ENCODE results near the gene TOE1.
"Not testable (repeated sequence)": the region's sequence is repeated elsewhere in the genome, so short reads cannot be mapped to it uniquely, and the experiment has no call there.

TOE1 gene

GRCh38 chr1:45339789-45340558, at the start of gene TOE1, which contains the start of gene MUTYH:
Gene TOE1, plus strand, starts transcription at chr1:45340170. Its CDS starts 83 bp downstream, at chr1:45340253.
Gene MUTYH, minus strand, starts transcription at chr1:45340440. Its CDS starts 5,935 bp downstream, at chr1:45334505.
- peak; percentile 92 for DNase-seq

GRCh38 chr1:45291002-45291401, 49.0 kb upstream of the TOE1 start:
- not testable (repeated sequence) for DNase-seq

- no peak for DNase-seq
These were observed 48.3 kb upstream of the TOE1 start for GRCh38 chr1:45291716-45292115.

- DNase-seq: no peak
These were observed 42.2 kb upstream of the TOE1 start for GRCh38 chr1:45297666-45298356.

DNA sequence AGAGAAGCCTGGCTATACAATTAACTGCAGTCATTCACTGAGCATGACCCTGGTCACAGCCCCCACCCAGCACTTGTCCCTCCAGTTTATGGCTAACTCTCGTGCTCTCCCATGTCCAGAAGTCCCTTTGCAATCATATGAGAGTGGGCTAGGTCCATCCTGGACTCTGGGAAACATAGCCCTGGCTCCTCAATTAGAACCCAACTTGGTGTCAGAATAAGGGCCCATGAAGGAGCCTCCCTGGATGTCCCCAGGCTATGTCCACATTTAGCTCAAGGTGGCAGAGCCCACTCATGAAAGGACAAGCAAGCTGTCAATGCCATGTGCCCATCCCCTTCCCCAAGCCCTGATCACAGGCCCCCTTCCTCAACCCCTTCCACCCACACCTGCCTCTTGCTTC, 40.7 kb upstream of the TOE1 start:
- DNase-seq: no peak

DNA sequence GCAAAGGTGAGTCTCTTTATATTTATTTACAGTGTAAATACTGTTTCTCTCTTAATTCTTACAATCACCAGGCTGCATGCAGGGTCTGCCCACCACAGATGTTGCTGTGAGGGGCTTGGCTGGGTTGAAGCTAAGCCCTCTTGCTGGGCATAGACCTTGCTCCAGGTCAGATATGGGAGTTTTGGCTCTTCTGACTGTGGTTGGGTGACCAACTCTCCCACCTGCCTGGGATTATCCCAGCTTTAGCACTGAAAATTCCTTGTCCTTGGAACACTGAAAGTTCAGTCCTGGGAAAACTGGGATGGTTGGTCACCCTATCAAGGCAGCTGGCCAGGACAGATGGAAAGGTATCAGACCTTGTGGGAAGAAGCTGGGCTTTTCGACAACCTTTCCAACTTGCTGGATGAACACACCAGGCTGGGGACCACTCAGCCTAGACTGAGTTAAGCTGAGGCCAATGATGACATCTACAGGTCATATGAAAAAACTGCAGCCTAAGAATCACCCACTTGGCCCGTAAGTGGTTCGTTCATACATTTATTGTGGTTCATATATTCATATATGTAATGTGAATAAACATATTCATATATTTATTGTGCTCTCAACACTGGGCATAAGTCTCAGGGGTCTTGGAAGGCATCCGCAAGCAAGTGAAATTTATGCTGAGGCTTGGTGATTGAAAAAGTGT, 39.8 kb upstream of the TOE1 start:
- peak; percentile 56 for DNase-seq

DNA sequence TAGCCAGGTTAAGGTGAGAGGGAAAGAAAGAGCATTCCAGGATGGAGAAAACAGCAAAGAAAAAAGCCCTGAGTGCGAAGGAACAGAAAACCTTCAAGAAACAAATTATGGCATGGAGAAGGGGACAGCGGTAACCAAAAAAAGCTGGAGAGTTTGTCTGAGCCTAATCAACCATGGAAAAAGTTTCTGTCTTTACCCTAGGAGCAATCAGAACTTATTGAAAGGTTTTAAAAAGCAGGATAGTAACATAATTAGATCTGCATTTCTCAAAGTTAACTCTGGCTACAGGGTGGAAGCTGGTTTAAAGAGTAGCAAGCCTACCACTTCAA, 39.3 kb upstream of the TOE1 start:
- no peak for DNase-seq

DNA sequence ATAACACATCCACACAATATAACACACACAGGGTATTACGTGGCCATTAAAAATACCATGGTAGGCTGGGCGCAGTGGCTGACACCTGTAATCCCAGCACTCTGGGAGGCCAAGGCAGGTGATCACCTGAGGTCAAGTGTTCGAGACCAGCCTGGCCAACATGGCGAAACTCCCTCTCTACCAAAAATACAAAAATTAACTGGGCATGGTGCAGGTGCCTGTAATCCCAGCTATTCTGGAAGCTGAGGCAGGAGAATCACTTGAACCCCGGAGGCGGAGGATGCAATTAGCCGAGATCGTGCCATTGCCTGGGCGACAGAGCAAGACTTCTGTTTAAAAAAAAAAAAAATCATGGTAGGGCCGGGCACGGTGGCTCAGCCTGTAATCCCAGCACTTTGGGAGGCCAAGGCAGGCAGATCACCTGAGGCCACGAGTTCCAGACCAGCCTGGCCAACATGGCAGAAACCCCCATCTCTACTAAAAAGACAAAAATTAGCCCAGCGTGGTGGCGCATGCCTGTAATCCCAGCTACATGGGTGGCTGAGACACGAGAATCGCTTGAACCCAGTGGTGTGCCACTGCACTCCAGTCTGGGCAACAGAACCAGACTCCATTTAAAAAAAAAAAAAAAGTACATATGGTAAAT, 37.3 kb upstream of the TOE1 start:
- DNase-seq: no peak

DNA sequence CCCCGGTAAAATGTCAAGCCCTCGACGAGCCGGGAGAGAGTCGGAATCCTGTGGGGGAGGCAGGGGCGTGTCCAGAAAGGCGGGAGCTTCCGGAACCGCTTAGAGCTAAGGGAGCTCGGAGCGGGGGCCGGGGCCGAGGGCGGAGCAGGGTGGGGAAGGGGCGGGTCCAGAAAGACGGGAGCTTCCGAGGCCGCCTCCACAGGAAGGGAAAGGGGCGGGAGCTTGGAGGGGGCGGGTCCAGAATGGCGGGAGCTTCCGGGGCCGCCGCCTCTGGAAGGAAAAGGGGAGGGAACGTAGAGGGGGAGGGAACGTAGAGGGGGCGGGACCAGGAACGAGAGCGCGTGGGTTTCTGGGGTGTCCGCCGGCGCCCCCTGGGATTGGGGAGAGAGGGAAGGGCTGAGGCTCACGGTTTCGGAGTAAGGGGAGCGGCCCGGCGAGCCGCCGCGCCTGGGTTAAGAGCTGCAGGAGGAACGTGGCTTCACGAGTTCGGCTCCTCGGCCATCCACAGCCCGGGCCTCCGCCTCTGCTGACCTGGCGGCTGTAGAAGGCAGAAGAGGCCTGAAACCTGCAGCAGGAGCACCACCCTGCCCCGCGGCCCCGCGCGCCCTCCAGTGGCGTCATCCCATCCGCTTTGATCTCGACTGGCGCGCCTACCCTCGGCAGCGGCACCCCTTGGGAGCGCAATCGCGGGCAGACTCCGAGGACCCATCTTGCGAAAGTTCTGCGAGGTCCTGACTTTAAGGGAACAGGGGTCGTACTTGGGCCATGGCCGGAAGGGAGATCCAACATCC, 36.3 kb upstream of the TOE1 start:
- DNase-seq: peak; percentile 97

GRCh38 chr1:45304311-45305081, 35.5 kb upstream of the TOE1 start:
- peak; percentile 51 for DNase-seq

GRCh38 chr1:45305231-45305630, 34.7 kb upstream of the TOE1 start:
- no peak for DNase-seq

GRCh38 chr1:45306319-45306718, 33.7 kb upstream of the TOE1 start:
- DNase-seq: no peak

GRCh38 chr1:45306905-45307304, 33.1 kb upstream of the TOE1 start:
- no peak for DNase-seq

- no peak for DNase-seq
These were observed 25.7 kb upstream of the TOE1 start for GRCh38 chr1:45314266-45314665.

DNA sequence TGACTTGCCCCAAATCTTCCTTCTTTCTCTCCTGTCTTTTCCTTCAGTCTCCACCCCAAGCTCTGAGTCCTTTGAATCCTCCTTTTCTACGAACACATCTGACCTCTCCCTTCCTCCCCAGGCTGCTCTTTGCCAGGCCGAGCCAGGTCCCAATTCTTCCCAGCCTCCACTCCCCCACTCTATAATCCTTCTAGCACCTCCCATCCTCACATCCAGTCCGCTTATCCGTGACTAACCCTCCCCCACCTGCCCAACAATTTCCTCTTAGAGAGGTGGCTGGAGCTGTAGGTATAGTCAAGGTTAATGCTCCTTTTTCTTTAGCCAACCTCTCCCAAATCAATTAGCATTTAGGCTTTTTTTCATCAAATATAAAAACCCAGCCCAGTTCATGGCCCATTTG, 22.8 kb upstream of the TOE1 start:
- DNase-seq: no peak

GRCh38 chr1:45319761-45320160, 20.2 kb upstream of the TOE1 start:
- no peak for DNase-seq

GRCh38 chr1:45321444-45321843, 18.5 kb upstream of the TOE1 start:
- no peak for DNase-seq

- DNase-seq: no peak
These were observed 17.4 kb upstream of the TOE1 start for GRCh38 chr1:45322486-45323040.

GRCh38 chr1:45325851-45326506, 14.0 kb upstream of the TOE1 start:
- no peak for DNase-seq
